Measurements from ENCODE around the gene EPHB2. TPM values are rescaled to one million over a fixed set of nuclear protein-coding genes. Genes with fewer than 3 reads are reported as not detected.

The EPHB2 gene
- total RNA-seq, 1 donor from 2014 or later = not detected

GRCh38 chr1:22884806-22885530, 174.3 kb downstream of the EPHB2 start:
- no peaks in the 10 kb centered on the region for H3K36me3 Mint-ChIP-seq (ENCODE audit: low read depth)
- H3K27me3 Mint-ChIP-seq (ENCODE audit: low read depth) = peaks cover 4% of the 10 kb centered on the region
- DNase-seq (ENCODE audit: low spot score) = no peak
- peaks cover 6% of the 10 kb centered on the region for H3K4me1 Mint-ChIP-seq (ENCODE audit: low read depth)
- intact Hi-C loops (cut with micrococcal nuclease) = loop anchor here (10.0 kb wide), 1 partner anchor 180 kb away; no protein-coding TSS in a partner anchor
- H3K4me3 Mint-ChIP-seq (ENCODE audit: low read depth) = no peak overlapping the region
- no peaks in the 10 kb centered on the region for H3K9me3 Mint-ChIP-seq
- H3K27ac Mint-ChIP-seq = no peak overlapping the region

GRCh38 chr1:22886211-22886610, 175.6 kb downstream of the EPHB2 start:
- Mint-ChIP-seq H3K4me3 (ENCODE audit: low read depth) (no peak overlapping the region), H3K36me3 (ENCODE audit: low read depth) (no peaks in the 10 kb centered on the region), H3K9me3 (no peaks in the 10 kb centered on the region), H3K27ac (no peak overlapping the region), H3K27me3 (ENCODE audit: low read depth) (peaks cover 4% of the 10 kb centered on the region), H3K4me1 (ENCODE audit: low read depth) (peaks cover 6% of the 10 kb centered on the region)
- intact Hi-C loops (cut with micrococcal nuclease) = loop anchor here (10.0 kb wide), 1 partner anchor 181 kb away; no protein-coding TSS in a partner anchor
- DNase-seq (ENCODE audit: low spot score) = no peak

- DNase-seq (ENCODE audit: low spot score) = no peak
- Mint-ChIP-seq H3K4me3 (ENCODE audit: low read depth) (no peak overlapping the region), H3K9me3 (no peaks in the 10 kb centered on the region), H3K27ac (no peak overlapping the region), H3K36me3 (ENCODE audit: low read depth) (no peaks in the 10 kb centered on the region), H3K27me3 (ENCODE audit: low read depth) (peaks cover 4% of the 10 kb centered on the region), H3K4me1 (ENCODE audit: low read depth) (peaks cover 6% of the 10 kb centered on the region)
- intact Hi-C loops (cut with micrococcal nuclease) = loop anchor here (10.0 kb wide), 1 partner anchor 183 kb away; no protein-coding TSS in a partner anchor
Observed at GRCh38 chr1:22887491-22887890, 176.9 kb downstream of the EPHB2 start.

GRCh38 chr1:22888320-22889075, 177.9 kb downstream of the EPHB2 start:
- peaks cover 6% of the 10 kb centered on the region for H3K4me1 Mint-ChIP-seq (ENCODE audit: low read depth)
- H3K27ac Mint-ChIP-seq = no peak overlapping the region
- no peak overlapping the region for H3K4me3 Mint-ChIP-seq (ENCODE audit: low read depth)
- intact Hi-C loops (cut with micrococcal nuclease) = loop anchor here (10.0 kb wide), 1 partner anchor 184 kb away; no protein-coding TSS in a partner anchor
- no peaks in the 10 kb centered on the region for H3K36me3 Mint-ChIP-seq (ENCODE audit: low read depth)
- H3K27me3 Mint-ChIP-seq (ENCODE audit: low read depth) = peaks cover 4% of the 10 kb centered on the region
- no peaks in the 10 kb centered on the region for H3K9me3 Mint-ChIP-seq
- DNase-seq (ENCODE audit: low spot score) = no peak

GRCh38 chr1:22889213-22889827, 178.7 kb downstream of the EPHB2 start:
- intact Hi-C loops (cut with micrococcal nuclease) = loop anchor here (10.0 kb wide), 1 partner anchor 185 kb away; no protein-coding TSS in a partner anchor
- Mint-ChIP-seq H3K4me1 (ENCODE audit: low read depth) (peaks cover 6% of the 10 kb centered on the region), H3K9me3 (no peaks in the 10 kb centered on the region), H3K36me3 (ENCODE audit: low read depth) (no peaks in the 10 kb centered on the region), H3K27ac (no peak overlapping the region), H3K4me3 (ENCODE audit: low read depth) (no peak overlapping the region), H3K27me3 (ENCODE audit: low read depth) (peaks cover 4% of the 10 kb centered on the region)
- no peak for DNase-seq (ENCODE audit: low spot score)

GRCh38 chr1:22892789-22893188, 182.2 kb downstream of the EPHB2 start:
- Mint-ChIP-seq H3K27me3 (ENCODE audit: low read depth) (no peaks in the 10 kb centered on the region), H3K4me1 (ENCODE audit: low read depth) (no peaks in the 10 kb centered on the region), H3K36me3 (ENCODE audit: low read depth) (no peaks in the 10 kb centered on the region), H3K9me3 (no peaks in the 10 kb centered on the region), H3K27ac (no peak overlapping the region), H3K4me3 (ENCODE audit: low read depth) (no peak overlapping the region)
- intact Hi-C loops (cut with micrococcal nuclease) = no loop called here
- DNase-seq (ENCODE audit: low spot score) = no peak

GRCh38 chr1:22893292-22893691, 182.7 kb downstream of the EPHB2 start:
- DNase-seq (ENCODE audit: low spot score) = no peak
- H3K4me3 Mint-ChIP-seq (ENCODE audit: low read depth) = no peak overlapping the region
- H3K27me3 Mint-ChIP-seq (ENCODE audit: low read depth) = no peaks in the 10 kb centered on the region
- no peaks in the 10 kb centered on the region for H3K36me3 Mint-ChIP-seq (ENCODE audit: low read depth)
- H3K9me3 Mint-ChIP-seq = no peaks in the 10 kb centered on the region
- H3K4me1 Mint-ChIP-seq (ENCODE audit: low read depth) = no peaks in the 10 kb centered on the region
- intact Hi-C loops (cut with micrococcal nuclease) = no loop called here
- no peak overlapping the region for H3K27ac Mint-ChIP-seq

- Mint-ChIP-seq H3K4me1 (ENCODE audit: low read depth) (no peaks in the 10 kb centered on the region), H3K27me3 (ENCODE audit: low read depth) (no peaks in the 10 kb centered on the region), H3K36me3 (ENCODE audit: low read depth) (no peaks in the 10 kb centered on the region), H3K4me3 (ENCODE audit: low read depth) (no peak overlapping the region), H3K9me3 (no peaks in the 10 kb centered on the region), H3K27ac (no peak overlapping the region)
- DNase-seq (ENCODE audit: low spot score) = no peak
- intact Hi-C loops (cut with micrococcal nuclease) = no loop called here
Observed at GRCh38 chr1:22895357-22895756, 184.7 kb downstream of the EPHB2 start.

GRCh38 chr1:22896184-22896583, 185.5 kb downstream of the EPHB2 start:
- Mint-ChIP-seq H3K9me3 (no peaks in the 10 kb centered on the region), H3K4me1 (ENCODE audit: low read depth) (no peaks in the 10 kb centered on the region), H3K4me3 (ENCODE audit: low read depth) (no peak overlapping the region), H3K36me3 (ENCODE audit: low read depth) (no peaks in the 10 kb centered on the region), H3K27ac (no peak overlapping the region), H3K27me3 (ENCODE audit: low read depth) (peaks cover 1% of the 10 kb centered on the region)
- intact Hi-C loops (cut with micrococcal nuclease) = no loop called here
- no peak for DNase-seq (ENCODE audit: low spot score)

- peaks cover 8% of the 10 kb centered on the region for H3K27me3 Mint-ChIP-seq (ENCODE audit: low read depth)
- H3K36me3 Mint-ChIP-seq (ENCODE audit: low read depth) = no peaks in the 10 kb centered on the region
- H3K27ac Mint-ChIP-seq = no peak overlapping the region
- no peak for DNase-seq (ENCODE audit: low spot score)
- H3K4me1 Mint-ChIP-seq (ENCODE audit: low read depth) = no peaks in the 10 kb centered on the region
- no peak overlapping the region for H3K4me3 Mint-ChIP-seq (ENCODE audit: low read depth)
- intact Hi-C loops (cut with micrococcal nuclease) = no loop called here
- no peaks in the 10 kb centered on the region for H3K9me3 Mint-ChIP-seq
Observed at GRCh38 chr1:22900451-22900850, 189.8 kb downstream of the EPHB2 start.

GRCh38 chr1:22903113-22903512, 192.5 kb downstream of the EPHB2 start:
- Mint-ChIP-seq H3K27me3 (ENCODE audit: low read depth) (peaks cover 8% of the 10 kb centered on the region), H3K9me3 (no peaks in the 10 kb centered on the region), H3K36me3 (ENCODE audit: low read depth) (no peaks in the 10 kb centered on the region), H3K4me1 (ENCODE audit: low read depth) (no peaks in the 10 kb centered on the region), H3K27ac (no peak overlapping the region), H3K4me3 (ENCODE audit: low read depth) (no peak overlapping the region)
- intact Hi-C loops (cut with micrococcal nuclease) = no loop called here
- DNase-seq (ENCODE audit: low spot score) = no peak

- no peak overlapping the region for H3K27ac Mint-ChIP-seq
- H3K36me3 Mint-ChIP-seq (ENCODE audit: low read depth) = no peaks in the 10 kb centered on the region
- H3K4me3 Mint-ChIP-seq (ENCODE audit: low read depth) = no peak overlapping the region
- H3K9me3 Mint-ChIP-seq = no peaks in the 10 kb centered on the region
- intact Hi-C loops (cut with micrococcal nuclease) = no loop called here
- DNase-seq (ENCODE audit: low spot score) = no peak
- H3K4me1 Mint-ChIP-seq (ENCODE audit: low read depth) = no peaks in the 10 kb centered on the region
- H3K27me3 Mint-ChIP-seq (ENCODE audit: low read depth) = peaks cover 6% of the 10 kb centered on the region
Observed at GRCh38 chr1:22906968-22907367, 196.3 kb downstream of the EPHB2 start.

- H3K4me1 Mint-ChIP-seq (ENCODE audit: low read depth) = no peaks in the 10 kb centered on the region
- no peak overlapping the region for H3K4me3 Mint-ChIP-seq (ENCODE audit: low read depth)
- no peaks in the 10 kb centered on the region for H3K36me3 Mint-ChIP-seq (ENCODE audit: low read depth)
- DNase-seq (ENCODE audit: low spot score) = no peak
- no peak overlapping the region for H3K27ac Mint-ChIP-seq
- H3K27me3 Mint-ChIP-seq (ENCODE audit: low read depth) = peaks cover 4% of the 10 kb centered on the region
- no peaks in the 10 kb centered on the region for H3K9me3 Mint-ChIP-seq
- intact Hi-C loops (cut with micrococcal nuclease) = no loop called here
Observed at GRCh38 chr1:22907528-22907927, 196.9 kb downstream of the EPHB2 start.

All from activated T-helper 2 cell treated with anti-CD3 and anti-CD28 coated beads, Interferon-gamma antibody, Interleukin-2, Interleukin-4, amounts not matched to agents 10 μg/mL and 5 μg/mL and 100 μg/mL, durations not matched to agents 14 hours and 24 hours and 36 hours (primary cell).